OCI-LY1 (cell line): ENCODE measurements around the gene CCDC50.

ENCODE experiments used
- H2AFZ ChIP-seq: fragments of 200-600 bp; sonication (generic), shearing (Covaris generic); 2 replicates; pipeline ENCODE4 v1.6.0; 2014; ENCODE audit warnings: antibody characterized with exemption, mild to moderate bottlenecking, low read length
- H3F3A ChIP-seq: fragments of 200-600 bp; sonication (generic), shearing (Covaris generic); 2 replicates; pipeline ENCODE4 v1.6.0; 2014; ENCODE audit warnings: mild to moderate bottlenecking, antibody characterized with exemption, low read length, moderate library complexity; ENCODE audit not compliant: insufficient read depth
- H3K27ac ChIP-seq: fragments of 200-600 bp; sonication (generic); 2 replicates; pipeline ENCODE4 v1.5.1; 2014; ENCODE audit warnings: low read length, mixed run types, mild to moderate bottlenecking, low read depth; ENCODE audit not compliant: poor library complexity, severe bottlenecking
- H3K27me3 ChIP-seq: fragments of 200-600 bp; sonication (generic); 2 replicates; pipeline ENCODE4 v1.6.0; 2014; ENCODE audit warnings: antibody characterized with exemption, mild to moderate bottlenecking, low read length, moderate library complexity; ENCODE audit not compliant: insufficient read depth
- H3K36me3 ChIP-seq: fragments of 200-600 bp; sonication (generic); 2 replicates; pipeline ENCODE4 v1.6.1; 2014; ENCODE audit warnings: mild to moderate bottlenecking, antibody characterized with exemption, low read length, moderate library complexity, mixed read lengths; ENCODE audit not compliant: insufficient read depth
- H3K4me1 ChIP-seq: fragments of 200-600 bp; sonication (generic); 2 replicates; pipeline ENCODE4 v1.5.1; 2014; ENCODE audit warnings: mild to moderate bottlenecking, low read length, moderate library complexity; ENCODE audit not compliant: insufficient read depth, severe bottlenecking
- H3K4me2 ChIP-seq: fragments of 200-600 bp; sonication (generic), shearing (Covaris generic); 2 replicates; pipeline ENCODE4 v1.6.1; 2014; ENCODE audit warnings: low read length
- H3K4me3 ChIP-seq: fragments of 200-600 bp; sonication (generic); 2 replicates; pipeline ENCODE4 v1.5.1; 2014; ENCODE audit warnings: low read length, low read depth, mild to moderate bottlenecking, mixed read lengths; ENCODE audit not compliant: poor library complexity, severe bottlenecking
- H3K79me2 ChIP-seq: fragments of 200-600 bp; shearing (Covaris generic); 2 replicates; pipeline ENCODE4 v1.6.1; 2016; ENCODE audit warnings: mixed run types, low read length, mixed read lengths; ENCODE audit not compliant: insufficient read depth
- H3K9ac ChIP-seq: fragments of 200-600 bp; sonication (generic), shearing (Covaris generic); 2 replicates; pipeline ENCODE4 v1.6.1; 2014; ENCODE audit warnings: mild to moderate bottlenecking, low read length, mixed read lengths
- H3K9me2 ChIP-seq: fragments of 200-600 bp; sonication (generic), shearing (Covaris generic); 2 replicates; pipeline ENCODE4 v1.6.1; 2014; ENCODE audit warnings: low read depth, mild to moderate bottlenecking, low read length, mixed read lengths
- H3K9me3 ChIP-seq: fragments of 200-600 bp; shearing (Covaris generic); 2 replicates; pipeline ENCODE4 v1.6.1; 2014; ENCODE audit warnings: low read length, mixed read lengths
- H4K20me1 ChIP-seq: fragments of 200-600 bp; sonication (generic), shearing (Covaris generic); 2 replicates; pipeline ENCODE4 v1.6.0; 2016; ENCODE audit warnings: mild to moderate bottlenecking, low read length; ENCODE audit not compliant: insufficient read depth
- CTCF ChIP-seq: fragments of 200-600 bp; sonication (generic), shearing (Covaris generic); IDR thresholded peaks from 2 replicates; pipeline ENCODE4 v1.5.1; 2017; ENCODE audit warnings: mild to moderate bottlenecking, antibody characterized with exemption, low read length, moderate library complexity, mixed read lengths
- EZH2 ChIP-seq: fragments of 200-600 bp; sonication (generic), shearing (Covaris generic); IDR thresholded peaks from 2 replicates; pipeline ENCODE4 v1.8.0; 2017; ENCODE audit warnings: borderline replicate concordance, mixed run types, mild to moderate bottlenecking, antibody characterized with exemption, low read length, moderate library complexity, mixed read lengths

Gene CCDC50

GRCh38 chr3:191345334-191345733, 16.1 kb downstream of the CCDC50 start:
- Histone ChIP-seq H2AFZ (no peak overlapping the region), H4K20me1 (no peaks in the 10 kb centered on the region), H3K9ac (no peak overlapping the region), H3K4me2 (no peak overlapping the region), H3K9me2 (no peaks in the 10 kb centered on the region), H3K27me3 (no peaks in the 10 kb centered on the region), H3K27ac (no peak overlapping the region), H3K4me1 (no peaks in the 10 kb centered on the region), H3K9me3 (no peaks in the 10 kb centered on the region), H3K4me3 (no peak overlapping the region), H3F3A (no peaks in the 10 kb centered on the region), H3K36me3 (no peaks in the 10 kb centered on the region), H3K79me2 (no peaks in the 10 kb centered on the region)
- no peak for TF ChIP-seq CTCF
- no peak for TF ChIP-seq EZH2

- Histone ChIP-seq H3K4me3 (no peak overlapping the region), H3K79me2 (no peaks in the 10 kb centered on the region), H4K20me1 (no peaks in the 10 kb centered on the region), H3K9me2 (no peaks in the 10 kb centered on the region), H3K9ac (no peak overlapping the region), H3K4me2 (no peak overlapping the region), H2AFZ (no peak overlapping the region), H3K27me3 (no peaks in the 10 kb centered on the region), H3K9me3 (no peaks in the 10 kb centered on the region), H3F3A (no peaks in the 10 kb centered on the region), H3K36me3 (no peaks in the 10 kb centered on the region), H3K27ac (no peak overlapping the region), H3K4me1 (no peaks in the 10 kb centered on the region)
- TF ChIP-seq EZH2 (no peak), CTCF (no peak)
Observed at GRCh38 chr3:191347228-191347627, 18.0 kb downstream of the CCDC50 start.

- H3K4me3 ChIP-seq, result no peak overlapping the region
- H4K20me1 ChIP-seq, result no peaks in the 10 kb centered on the region
- H3K27me3 ChIP-seq, result no peaks in the 10 kb centered on the region
- H3K9ac ChIP-seq, result no peak overlapping the region
- no peak overlapping the region for H3K27ac ChIP-seq
- H3K4me1 ChIP-seq, result no peaks in the 10 kb centered on the region
- no peaks in the 10 kb centered on the region for H3F3A ChIP-seq
- TF ChIP-seq CTCF (no peak), EZH2 (no peak)
- no peaks in the 10 kb centered on the region for H3K9me2 ChIP-seq
- H2AFZ ChIP-seq, result no peak overlapping the region
- no peaks in the 10 kb centered on the region for H3K36me3 ChIP-seq
- H3K9me3 ChIP-seq, result no peaks in the 10 kb centered on the region
- H3K4me2 ChIP-seq, result no peak overlapping the region
- no peaks in the 10 kb centered on the region for H3K79me2 ChIP-seq
Observed at GRCh38 chr3:191348098-191348497, 18.9 kb downstream of the CCDC50 start.
